ENCODE measurements around the gene DVL1.

DNA sequence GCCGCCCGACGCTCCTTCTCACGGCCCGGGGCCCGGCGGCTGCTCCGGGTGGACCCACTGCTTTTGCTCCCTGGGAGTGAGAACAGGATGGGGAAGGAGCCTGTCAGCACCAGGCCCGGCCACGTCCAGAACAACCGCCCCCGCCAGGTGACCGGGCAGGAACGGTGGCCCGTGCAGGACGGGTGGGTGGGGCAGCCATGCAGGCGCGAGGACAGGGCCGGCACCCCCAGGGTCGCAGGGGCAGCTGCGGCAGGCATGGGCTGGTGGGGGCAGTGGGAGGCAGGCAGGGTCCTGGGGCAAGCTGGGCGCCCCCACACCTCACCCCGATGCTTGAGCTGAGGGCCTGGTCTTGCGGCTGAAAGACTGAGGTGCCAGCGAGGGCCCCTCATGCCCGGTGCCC lies 12.8 kb downstream of the DVL1 start:
- TF ChIP-seq, protein P1, sequence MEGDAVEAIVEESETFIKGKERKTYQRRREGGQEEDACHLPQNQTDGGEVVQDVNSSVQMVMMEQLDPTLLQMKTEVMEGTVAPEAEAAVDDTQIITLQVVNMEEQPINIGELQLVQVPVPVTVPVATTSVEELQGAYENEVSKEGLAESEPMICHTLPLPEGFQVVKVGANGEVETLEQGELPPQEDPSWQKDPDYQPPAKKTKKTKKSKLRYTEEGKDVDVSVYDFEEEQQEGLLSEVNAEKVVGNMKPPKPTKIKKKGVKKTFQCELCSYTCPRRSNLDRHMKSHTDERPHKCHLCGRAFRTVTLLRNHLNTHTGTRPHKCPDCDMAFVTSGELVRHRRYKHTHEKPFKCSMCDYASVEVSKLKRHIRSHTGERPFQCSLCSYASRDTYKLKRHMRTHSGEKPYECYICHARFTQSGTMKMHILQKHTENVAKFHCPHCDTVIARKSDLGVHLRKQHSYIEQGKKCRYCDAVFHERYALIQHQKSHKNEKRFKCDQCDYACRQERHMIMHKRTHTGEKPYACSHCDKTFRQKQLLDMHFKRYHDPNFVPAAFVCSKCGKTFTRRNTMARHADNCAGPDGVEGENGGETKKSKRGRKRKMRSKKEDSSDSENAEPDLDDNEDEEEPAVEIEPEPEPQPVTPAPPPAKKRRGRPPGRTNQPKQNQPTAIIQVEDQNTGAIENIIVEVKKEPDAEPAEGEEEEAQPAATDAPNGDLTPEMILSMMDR (conservative IDR thresholded peaks at IDR 0.05; ENCODE audit: low read length), result no peak
- TF ChIP-seq EZH2phosphoT487 (IDR thresholded peaks at IDR 0.05; ENCODE audit: borderline replicate concordance), result no peak
